PFSK-1 (cell line): ENCODE results near the gene OR7D4.

ENCODE experiments used
- POLR2AphosphoS5 ChIP-seq: IDR thresholded peaks from 2 replicates; pipeline ENCODE4 v1.6.1; 2012; ENCODE audit warnings: low read depth, mild to moderate bottlenecking, control low read depth, low read length, moderate library complexity
- SIN3A ChIP-seq: IDR thresholded peaks from 2 replicates; pipeline ENCODE4 v1.6.1; 2012; ENCODE audit warnings: mild to moderate bottlenecking, low read length, moderate library complexity, borderline replicate concordance; ENCODE audit not compliant: insufficient read depth
- TF ChIP-seq, protein P1 (sequence below), 2 experiments: IDR thresholded peaks; 2 replicates each; pipeline versions ENCODE4 v1.6.1 to v1.8.0; 2011 to 2012; ENCODE audit warnings: low read depth in 2 of 2, low read length in 2 of 2, control low read depth in 1 of 2, inconsistent platforms in 1 of 2, mild to moderate bottlenecking in 1 of 2, moderate library complexity in 1 of 2; ENCODE audit not compliant: insufficient read depth in 1 of 2

DNA sequence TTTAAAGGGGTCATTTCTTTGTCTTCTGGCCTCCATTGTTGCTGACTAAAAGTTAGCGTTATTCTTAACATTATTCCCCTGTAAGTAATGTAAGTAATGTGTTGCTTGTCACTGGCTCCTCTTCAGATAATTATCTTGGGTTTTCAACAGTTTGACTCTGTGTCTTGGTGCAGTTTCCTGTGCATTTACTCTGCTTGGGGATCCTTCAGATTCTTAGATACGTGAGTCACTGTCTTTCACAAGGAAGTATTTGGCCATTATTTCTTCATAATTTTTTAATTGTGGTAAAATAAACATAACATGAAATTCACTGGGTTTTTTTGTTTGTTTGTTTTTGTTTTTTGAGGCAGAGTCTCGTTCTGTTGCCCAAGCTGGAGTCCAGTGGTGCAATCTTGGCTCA lies 54.1 kb downstream of the OR7D4 start:
- TF ChIP-seq SIN3A (no peak), POLR2AphosphoS5 (no peak)
- TF ChIP-seq, protein P1, sequence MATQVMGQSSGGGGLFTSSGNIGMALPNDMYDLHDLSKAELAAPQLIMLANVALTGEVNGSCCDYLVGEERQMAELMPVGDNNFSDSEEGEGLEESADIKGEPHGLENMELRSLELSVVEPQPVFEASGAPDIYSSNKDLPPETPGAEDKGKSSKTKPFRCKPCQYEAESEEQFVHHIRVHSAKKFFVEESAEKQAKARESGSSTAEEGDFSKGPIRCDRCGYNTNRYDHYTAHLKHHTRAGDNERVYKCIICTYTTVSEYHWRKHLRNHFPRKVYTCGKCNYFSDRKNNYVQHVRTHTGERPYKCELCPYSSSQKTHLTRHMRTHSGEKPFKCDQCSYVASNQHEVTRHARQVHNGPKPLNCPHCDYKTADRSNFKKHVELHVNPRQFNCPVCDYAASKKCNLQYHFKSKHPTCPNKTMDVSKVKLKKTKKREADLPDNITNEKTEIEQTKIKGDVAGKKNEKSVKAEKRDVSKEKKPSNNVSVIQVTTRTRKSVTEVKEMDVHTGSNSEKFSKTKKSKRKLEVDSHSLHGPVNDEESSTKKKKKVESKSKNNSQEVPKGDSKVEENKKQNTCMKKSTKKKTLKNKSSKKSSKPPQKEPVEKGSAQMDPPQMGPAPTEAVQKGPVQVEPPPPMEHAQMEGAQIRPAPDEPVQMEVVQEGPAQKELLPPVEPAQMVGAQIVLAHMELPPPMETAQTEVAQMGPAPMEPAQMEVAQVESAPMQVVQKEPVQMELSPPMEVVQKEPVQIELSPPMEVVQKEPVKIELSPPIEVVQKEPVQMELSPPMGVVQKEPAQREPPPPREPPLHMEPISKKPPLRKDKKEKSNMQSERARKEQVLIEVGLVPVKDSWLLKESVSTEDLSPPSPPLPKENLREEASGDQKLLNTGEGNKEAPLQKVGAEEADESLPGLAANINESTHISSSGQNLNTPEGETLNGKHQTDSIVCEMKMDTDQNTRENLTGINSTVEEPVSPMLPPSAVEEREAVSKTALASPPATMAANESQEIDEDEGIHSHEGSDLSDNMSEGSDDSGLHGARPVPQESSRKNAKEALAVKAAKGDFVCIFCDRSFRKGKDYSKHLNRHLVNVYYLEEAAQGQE (IDR thresholded peaks at IDR 0.05; ENCODE audit: insufficient read depth in 1 of 2, low read depth in 2 of 2, low read length in 2 of 2) = no peak
